Frontal cortex (tissue), 1 donor: ENCODE results near the gene ZNF570. TPM values are rescaled to one million over a fixed set of nuclear protein-coding genes. Genes with fewer than 3 reads are reported as not detected.

ENCODE experiments used
- total RNA-seq: library from RNA; depleted of rRNA; stranded (reverse); fragments of >200 nt; gene quantifications from one replicate; pipeline ENCODE4 v1.2.3, GENCODE V29; 2014

Gene ZNF570
- total RNA-seq, 1 donor from 2014 or later: 42.8 TPM

Other genes starting within 250 kb of the ZNF570 start
- gene ZNF527, start 98.3 kb upstream of the ZNF570 start, total RNA-seq: 30.2 TPM
- gene ZNF569, start 1.9 kb upstream of the ZNF570 start, total RNA-seq: 37.9 TPM
- gene ZNF793, start 37.6 kb downstream of the ZNF570 start, total RNA-seq: 48.9 TPM
- 11.8 TPM for gene ZNF571, start 125.4 kb downstream of the ZNF570 start, total RNA-seq
- 21.6 TPM for gene ZNF540, start 125.5 kb downstream of the ZNF570 start, total RNA-seq
- 134 TPM for gene ZFP30, start 186.1 kb downstream of the ZNF570 start, total RNA-seq